ENCODE data around the gene ULK2. TPM values are rescaled to one million over a fixed set of nuclear protein-coding genes. Genes with fewer than 3 reads are reported as not detected.
"Not testable (repeated sequence)": the region's sequence is repeated elsewhere in the genome, so short reads cannot be mapped to it uniquely, and the experiment has no call there.

The ULK2 gene
- total RNA-seq, 8 experiments from 2014 or later, result 3.3 to 32.7 (median 22.4) TPM

GRCh38 chr17:19886116-19886515 is 18.4 kb upstream of the ULK2 start:
- Histone ChIP-seq H3K4me3 (no peak overlapping the region), H3K4me1 (replicated peaks in 1 of 2) (no peaks in the 10 kb centered on the region), H3K27ac (no peak overlapping the region)
- no peak for ATAC-seq (replicated peaks in 6 of 8)
- in situ Hi-C loops (cut with MboI; ENCODE audit: low pct_unique_long_range_greater_than_20kb in 2 of 9, low sequenced_read_pairs in 9 of 9, unreplicated experiment in 9 of 9), result no loop called here

GRCh38 chr17:19883537-19884215 is 15.9 kb upstream of the ULK2 start:
- in situ Hi-C loops (cut with MboI; ENCODE audit: low pct_unique_long_range_greater_than_20kb in 2 of 9, low sequenced_read_pairs in 9 of 9, unreplicated experiment in 9 of 9), result no loop called here
- ATAC-seq (replicated peaks in 6 of 8), result no peak
- H3K4me3 ChIP-seq, result no peak overlapping the region
- H3K4me1 ChIP-seq (replicated peaks in 1 of 2), result no peaks in the 10 kb centered on the region
- WGBS, 10 experiments, result 72 to 100% (median 87%) methylated on average over 1 to 7 of the region's 8 CpGs; no CpG with 5 or more reads in 1 of the 10 experiments
- no peak overlapping the region for H3K27ac ChIP-seq

- ATAC-seq (replicated peaks in 6 of 8), result peak in 4 of 8 experiments; percentile 13 to 85 (median 82)
- Histone ChIP-seq H3K4me3 (no peak overlapping the region), H3K27ac (peak overlapping the region in 1 of 2 donors; percentile 36), H3K4me1 (replicated peaks in 1 of 2) (no peaks in the 10 kb centered on the region)
- in situ Hi-C loops (cut with MboI; ENCODE audit: low pct_unique_long_range_greater_than_20kb in 2 of 9, low sequenced_read_pairs in 9 of 9, unreplicated experiment in 9 of 9), result no loop called here
- 40 to 92% (median 69%) methylated on average over 1 to 3 of the region's 4 CpGs for WGBS, 10 experiments
These were observed 12.7 kb upstream of the ULK2 start for GRCh38 chr17:19880393-19880792.

- whole genome bisulfite sequencing, 10 experiments, result 7 to 100% (median 52%) methylated on average over 1 to 6 of the region's 6 CpGs; no CpG with 5 or more reads in 1 of the 10 experiments
- no peak overlapping the region for H3K4me3 ChIP-seq
- H3K27ac ChIP-seq, result no peak overlapping the region
- in situ Hi-C loops (cut with MboI; ENCODE audit: low pct_unique_long_range_greater_than_20kb in 2 of 9, low sequenced_read_pairs in 9 of 9, unreplicated experiment in 9 of 9), result no loop called here
- ATAC-seq (replicated peaks in 6 of 8), result no peak
- no peaks in the 10 kb centered on the region for H3K4me1 ChIP-seq (replicated peaks in 1 of 2)
These were observed 9.7 kb upstream of the ULK2 start for GRCh38 chr17:19877364-19877945.

GRCh38 chr17:19876529-19877161 is 8.9 kb upstream of the ULK2 start:
- WGBS, 10 experiments, result 56 to 92% (median 80%) methylated on average over 1 to 6 of the region's 13 CpGs; no CpG with 5 or more reads in 2 of the 10 experiments
- H3K4me1 ChIP-seq (replicated peaks in 1 of 2), result no peaks in the 10 kb centered on the region
- no peak overlapping the region for H3K4me3 ChIP-seq
- ATAC-seq (replicated peaks in 6 of 8), result no peak
- no peak overlapping the region for H3K27ac ChIP-seq
- in situ Hi-C loops (cut with MboI; ENCODE audit: low pct_unique_long_range_greater_than_20kb in 2 of 9, low sequenced_read_pairs in 9 of 9, unreplicated experiment in 9 of 9), result no loop called here

- no peak overlapping the region for H3K27ac ChIP-seq
- 42 to 90% (median 71%) methylated on average over 2 to 6 of the region's 10 CpGs for WGBS, 10 experiments
- in situ Hi-C loops (cut with MboI; ENCODE audit: low pct_unique_long_range_greater_than_20kb in 2 of 9, low sequenced_read_pairs in 9 of 9, unreplicated experiment in 9 of 9), result no loop called here
- ATAC-seq (replicated peaks in 6 of 8), result no peak
- no peaks in the 10 kb centered on the region for H3K4me1 ChIP-seq (replicated peaks in 1 of 2)
- no peak overlapping the region for H3K4me3 ChIP-seq
These were observed 6.5 kb upstream of the ULK2 start for GRCh38 chr17:19874256-19874655.

GRCh38 chr17:19873346-19873745 is 5.6 kb upstream of the ULK2 start:
- H3K4me1 ChIP-seq (replicated peaks in 1 of 2), result peaks cover 0 to 2% of the 10 kb centered on the region in 2 donors
- ATAC-seq (replicated peaks in 6 of 8), result no peak
- in situ Hi-C loops (cut with MboI; ENCODE audit: low pct_unique_long_range_greater_than_20kb in 2 of 9, low sequenced_read_pairs in 9 of 9, unreplicated experiment in 9 of 9), result no loop called here
- no peak overlapping the region for H3K27ac ChIP-seq
- 39 to 100% (median 93%) methylated on average over 1 to 3 of the region's 3 CpGs; no CpG with 5 or more reads in 3 of the 10 experiments for WGBS, 10 experiments
- H3K4me3 ChIP-seq, result no peak overlapping the region

GRCh38 chr17:19868079-19868395 is 301 bp upstream of the ULK2 start:
- Histone ChIP-seq H3K27ac (peak overlapping the region; percentile 81 to 86), H3K4me1 (replicated peaks in 1 of 2) (peaks cover 11 to 13% of the 10 kb centered on the region in 2 donors), H3K4me3 (peak overlapping the region; percentile 70 to 96 (median 86))
- ATAC-seq (replicated peaks in 6 of 8), result no peak
- in situ Hi-C loops (cut with MboI; ENCODE audit: low pct_unique_long_range_greater_than_20kb in 2 of 9, low sequenced_read_pairs in 9 of 9, unreplicated experiment in 9 of 9), result no loop called here
- WGBS, 10 experiments, result 33 to 100% (median 87%) methylated on average over 1 to 6 of the region's 23 CpGs; no CpG with 5 or more reads in 7 of the 10 experiments

- H3K27ac ChIP-seq, result peak overlapping the region; percentile 81 to 86
- peak overlapping the region; percentile 70 to 96 (median 86) for H3K4me3 ChIP-seq
- in situ Hi-C loops (cut with MboI; ENCODE audit: low pct_unique_long_range_greater_than_20kb in 2 of 9, low sequenced_read_pairs in 9 of 9, unreplicated experiment in 9 of 9), result no loop called here
- 2% methylated on average over 9 of the region's 27 CpGs; no CpG with 5 or more reads in 9 of the 10 experiments for WGBS, 10 experiments
- peaks cover 11 to 13% of the 10 kb centered on the region in 2 donors for H3K4me1 ChIP-seq (replicated peaks in 1 of 2)
- ATAC-seq (replicated peaks in 6 of 8), result peak; percentile 50 to 73 (median 70)
These were observed 732 bp downstream of the ULK2 start for GRCh38 chr17:19867079-19867328.

- ATAC-seq (replicated peaks in 6 of 8), result no peak
- in situ Hi-C loops (cut with MboI; ENCODE audit: low pct_unique_long_range_greater_than_20kb in 2 of 9, low sequenced_read_pairs in 9 of 9, unreplicated experiment in 9 of 9), result no loop called here
- no peak overlapping the region for H3K4me3 ChIP-seq
These were observed 2.7 kb downstream of the ULK2 start for GRCh38 chr17:19865021-19865420.

GRCh38 chr17:19860647-19861177 is 7.0 kb downstream of the ULK2 start:
- H3K4me1 ChIP-seq (replicated peaks in 1 of 2); H3K27ac ChIP-seq; ATAC-seq (replicated peaks in 6 of 8); H3K4me3 ChIP-seq; in situ Hi-C loops (cut with MboI; ENCODE audit: low pct_unique_long_range_greater_than_20kb in 2 of 9, low sequenced_read_pairs in 9 of 9, unreplicated experiment in 9 of 9): not testable (repeated sequence)
- 80 to 100% (median 95%) methylated on average over 1 to 9 of the region's 9 CpGs; no CpG with 5 or more reads in 3 of the 10 experiments for WGBS, 10 experiments

More at GRCh38 chr17:19865021-19865420, 2.7 kb downstream of the ULK2 start:
- peaks cover 11 to 13% of the 10 kb centered on the region in 2 donors for H3K4me1 ChIP-seq (replicated peaks in 1 of 2)
- H3K27ac ChIP-seq, result no peak overlapping the region
- 61 to 93% (median 77%) methylated on average over 1 to 3 of the region's 3 CpGs; no CpG with 5 or more reads in 2 of the 10 experiments for WGBS, 10 experiments

- WGBS, 10 experiments, result 60 to 100% (median 89%) methylated on average over 1 to 2 of the region's 2 CpGs; no CpG with 5 or more reads in 2 of the 10 experiments
- Histone ChIP-seq H3K4me3 (no peak overlapping the region), H3K27ac (no peak overlapping the region), H3K4me1 (replicated peaks in 1 of 2) (no peaks in the 10 kb centered on the region)
- in situ Hi-C loops (cut with MboI; ENCODE audit: low pct_unique_long_range_greater_than_20kb in 2 of 9, low sequenced_read_pairs in 9 of 9, unreplicated experiment in 9 of 9), result no loop called here
- ATAC-seq (replicated peaks in 6 of 8), result no peak
These were observed 10.1 kb downstream of the ULK2 start for GRCh38 chr17:19857640-19858039.

- Histone ChIP-seq H3K27ac (no peak overlapping the region), H3K4me1 (replicated peaks in 1 of 2) (no peaks in the 10 kb centered on the region), H3K4me3 (no peak overlapping the region)
- no peak for ATAC-seq (replicated peaks in 6 of 8)
- in situ Hi-C loops (cut with MboI; ENCODE audit: low pct_unique_long_range_greater_than_20kb in 2 of 9, low sequenced_read_pairs in 9 of 9, unreplicated experiment in 9 of 9), result loop anchor here in 1 of 9 experiments (25.0 kb wide), 1 partner anchor 103 kb away; no protein-coding TSS in a partner anchor
These were observed 33.8 kb downstream of the ULK2 start for GRCh38 chr17:19833914-19834313.

Measured in motor neuron (in vitro differentiated cells).